HEK293 (cell line): ENCODE measurements around the gene ADORA2A.

Experiments
- CTCF ChIA-PET: fragments of 350-600 bp; formaldehyde crosslinking; extraction: SDS; loops from one replicate; lab custom pipeline; 2021; ENCODE audit warnings: antibody characterized with exemption; lab: Yijun Ruan, JAX
- POLR2A ChIA-PET: fragments of 300-600 bp; formaldehyde crosslinking; extraction: SDS; loops from one replicate; lab custom pipeline; 2020; ENCODE audit warnings: antibody characterized with exemption, inconsistent platforms; lab: Yijun Ruan, JAX
- H3K27ac ChIP-seq: fragments of 200-500 bp; sonication (Bioruptor generic); 2 replicates; pipeline ENCODE4 v1.5.1; 2014; ENCODE audit warnings: low read depth, low read length, control low read depth, inconsistent platforms; ENCODE audit errors: extremely low read depth
- H3K36me3 ChIP-seq, 2 experiments: fragments of 200-500 bp in 1 of 2; sonication (Bioruptor generic) in 1 of 2; 1 replicate in 1 of 2; 2 replicates in 1 of 2; pipeline ENCODE4 v1.5.1; 2014 to 2017; ENCODE audit warnings: inconsistent platforms in 2 of 2, low read length in 2 of 2; ENCODE audit not compliant: control insufficient read depth in 2 of 2, insufficient read depth in 1 of 2
- H3K4me1 ChIP-seq: fragments of 200-500 bp; sonication (Bioruptor generic); 2 replicates; pipeline ENCODE4 v1.5.1; 2014; ENCODE audit warnings: mild to moderate bottlenecking, low read length, inconsistent platforms; ENCODE audit not compliant: control insufficient read depth, insufficient read depth
- H3K4me3 ChIP-seq: 2 replicates; pipeline ENCODE4 v1.5.1; 2011; ENCODE audit warnings: low read depth, mild to moderate bottlenecking, control low read depth, low read length, moderate library complexity
- H3K9me3 ChIP-seq: fragments of 200-500 bp; sonication (Bioruptor generic); 2 replicates; pipeline ENCODE4 v1.5.1; 2014; ENCODE audit warnings: low read depth, low read length, inconsistent platforms; ENCODE audit not compliant: control insufficient read depth, insufficient read depth
- MZF1 ChIP-seq: fragments of 450-650 bp; formaldehyde crosslinking; IDR thresholded peaks from 2 replicates; pipeline ENCODE4 v1.5.1; 2017; ENCODE audit warnings: missing biosample characterization, missing genetic modification characterization, borderline replicate concordance
- REST ChIP-seq: fragments of 450-650 bp; formaldehyde crosslinking; IDR thresholded peaks from 2 replicates; pipeline ENCODE4 v1.5.1; 2016; ENCODE audit warnings: missing biosample characterization, missing genetic modification characterization
- SETDB1 ChIP-seq: IDR thresholded peaks from one replicate; pipeline ENCODE4 v1.6.1; 2017; ENCODE audit warnings: mild to moderate bottlenecking, low read length, moderate library complexity, mixed read lengths; ENCODE audit not compliant: insufficient read length
- ZBTB10 ChIP-seq: fragments of 450-650 bp; formaldehyde crosslinking; IDR thresholded peaks from 2 replicates; pipeline ENCODE4 v1.5.1; 2016; ENCODE audit warnings: missing biosample characterization, missing genetic modification characterization
- ZBTB11 ChIP-seq: fragments of 450-650 bp; formaldehyde crosslinking; conservative IDR thresholded peaks from 2 replicates; pipeline ENCODE4 v1.5.1; 2016; ENCODE audit warnings: low read depth, missing biosample characterization, missing genetic modification characterization
- ZBTB49 ChIP-seq: fragments of 450-650 bp; formaldehyde crosslinking; IDR thresholded peaks from 2 replicates; pipeline ENCODE4 v1.5.1; 2016; ENCODE audit warnings: missing biosample characterization, missing genetic modification characterization, low read depth
- ZBTB7A ChIP-seq: fragments of 450-650 bp; formaldehyde crosslinking; IDR thresholded peaks from 2 replicates; pipeline ENCODE4 v1.5.1; 2016; ENCODE audit warnings: low read depth, missing biosample characterization, missing genetic modification characterization
- ZIC2 ChIP-seq: fragments of 450-650 bp; formaldehyde crosslinking; IDR thresholded peaks from 2 replicates; pipeline ENCODE4 v1.5.1; 2016; ENCODE audit warnings: missing biosample characterization, missing genetic modification characterization
- ZNF362 ChIP-seq: fragments of 450-650 bp; formaldehyde crosslinking; IDR thresholded peaks from 2 replicates; pipeline ENCODE4 v1.5.1; 2016; ENCODE audit warnings: missing biosample characterization, missing genetic modification characterization
- ZNF449 ChIP-seq: fragments of 450-650 bp; formaldehyde crosslinking; IDR thresholded peaks from 2 replicates; pipeline ENCODE4 v1.5.1; 2017; ENCODE audit warnings: missing biosample characterization, mild to moderate bottlenecking, missing genetic modification characterization, moderate library complexity
- ZNF473 ChIP-seq: fragments of 450-650 bp; formaldehyde crosslinking; IDR thresholded peaks from 2 replicates; pipeline ENCODE4 v1.5.1; 2017; ENCODE audit warnings: missing biosample characterization, missing genetic modification characterization
- ZNF571 ChIP-seq: fragments of 450-650 bp; formaldehyde crosslinking; IDR thresholded peaks from 2 replicates; pipeline ENCODE4 v1.5.0; 2017; ENCODE audit warnings: missing biosample characterization, missing genetic modification characterization
- ZNF791 ChIP-seq: fragments of 450-650 bp; formaldehyde crosslinking; IDR thresholded peaks from 2 replicates; pipeline ENCODE4 v1.5.1; 2016; ENCODE audit warnings: missing biosample characterization, missing genetic modification characterization

Gene ADORA2A

GRCh38 chr22:24446260-24446611, 18.8 kb downstream of the ADORA2A start:
- no peak for TF ChIP-seq ZNF362
- 0 out of 2 replicates have a peak, but pooled peaks have one; percentile 3 for TF ChIP-seq ZNF449 (tag by site-specific recombination)
- no peak for TF ChIP-seq ZBTB10 (tag by site-specific recombination)
- Histone ChIP-seq H3K27ac (no peak overlapping the region), H3K36me3 (no peaks in the 10 kb centered on the region), H3K4me3 (no peak overlapping the region), H3K9me3 (no peaks in the 10 kb centered on the region), H3K4me1 (no peaks in the 10 kb centered on the region; the same call in 1 of the 2 replicates)
- ChIA-PET POLR2A (no interaction called here), CTCF (no interaction called here)

GRCh38 chr22:24450610-24451009, 23.2 kb downstream of the ADORA2A start:
- no peaks in the 10 kb centered on the region for H3K9me3 ChIP-seq
- TF ChIP-seq ZIC2 (tag by site-specific recombination) (peak; percentile 24; the same call in 1 of the 2 replicates), SETDB1 (no peak)
- no peaks in the 10 kb centered on the region for H3K36me3 ChIP-seq
- H3K4me1 ChIP-seq: no peaks in the 10 kb centered on the region
- no peak overlapping the region for H3K27ac ChIP-seq
- ChIA-PET POLR2A (no interaction called here), CTCF (interaction anchor here (0.6 kb wide), 1 partner anchor 44 kb away, joined by 4 read pairs; no protein-coding TSS in a partner anchor)
- H3K4me3 ChIP-seq: no peak overlapping the region

GRCh38 chr22:24451162-24451561, 23.8 kb downstream of the ADORA2A start:
- H3K4me1 ChIP-seq: no peaks in the 10 kb centered on the region
- TF ChIP-seq ZBTB49 (tag by site-specific recombination) (no peak), ZBTB11 (tag by site-specific recombination) (no peak), ZNF473 (tag by site-specific recombination) (no peak), ZBTB7A (tag by site-specific recombination) (no peak), ZNF791 (tag by site-specific recombination) (no peak), MZF1 (tag by site-specific recombination) (no peak), REST (tag by site-specific recombination) (no peak), ZNF571 (tag by site-specific recombination) (no peak)
- TF ChIP-seq, all 188 proteins: peak for 0
- Histone ChIP-seq H3K4me3 (no peak overlapping the region), H3K27ac (no peak overlapping the region), H3K9me3 (no peaks in the 10 kb centered on the region), H3K36me3 (no peaks in the 10 kb centered on the region)
- POLR2A ChIA-PET: no interaction called here
- CTCF ChIA-PET: no interaction called here
